ENCODE results near the gene MED22.
"Not testable (repeated sequence)": the region's sequence is repeated elsewhere in the genome, so short reads cannot be mapped to it uniquely, and the experiment has no call there.

The MED22 gene

GRCh38 chr9:133329306-133330156 lies 18.4 kb downstream of the MED22 start:
- not testable (repeated sequence) for H3K27me3 ChIP-seq (replicated peaks; ENCODE audit: control insufficient read depth, insufficient read depth, low read length); H3K4me3 ChIP-seq (replicated peaks; ENCODE audit: low read depth, low read length); DNase-seq (ENCODE audit: extremely low read depth, insufficient read length)
- peaks cover 28% of the 10 kb centered on the region for H3K36me3 ChIP-seq (ENCODE audit: control insufficient read depth, insufficient read depth, low read length)
- TF ChIP-seq CTCF (IDR thresholded peaks at IDR 0.05; ENCODE audit: insufficient read depth, low read length, poor library complexity, severe bottlenecking) = peak; percentile 37

- no peak overlapping the region for H3K4me3 ChIP-seq (replicated peaks; ENCODE audit: low read depth, low read length)
- no peaks in the 10 kb centered on the region for H3K27me3 ChIP-seq (replicated peaks; ENCODE audit: control insufficient read depth, insufficient read depth, low read length)
- H3K36me3 ChIP-seq (ENCODE audit: control insufficient read depth, insufficient read depth, low read length) = peaks cover 16% of the 10 kb centered on the region
- no peak for DNase-seq (ENCODE audit: extremely low read depth, insufficient read length)
- no peak for TF ChIP-seq CTCF (IDR thresholded peaks at IDR 0.05; ENCODE audit: insufficient read depth, low read length, poor library complexity, severe bottlenecking)
Observed at GRCh38 chr9:133327834-133328484, 20.0 kb downstream of the MED22 start.

- H3K4me3 ChIP-seq (replicated peaks; ENCODE audit: low read depth, low read length); DNase-seq (ENCODE audit: extremely low read depth, insufficient read length); H3K27me3 ChIP-seq (replicated peaks; ENCODE audit: control insufficient read depth, insufficient read depth, low read length): not testable (repeated sequence)
Observed at GRCh38 chr9:133327021-133327420, 20.9 kb downstream of the MED22 start.

GRCh38 chr9:133323991-133324703 lies 23.8 kb downstream of the MED22 start:
- no peak for TF ChIP-seq CTCF (IDR thresholded peaks at IDR 0.05; ENCODE audit: insufficient read depth, low read length, poor library complexity, severe bottlenecking)
- no peak for DNase-seq (ENCODE audit: extremely low read depth, insufficient read length)

More at GRCh38 chr9:133327021-133327420, 20.9 kb downstream of the MED22 start:
- H3K36me3 ChIP-seq (ENCODE audit: control insufficient read depth, insufficient read depth, low read length) = not testable (repeated sequence)

GRCh38 chr9:133323211-133323610 lies 24.7 kb downstream of the MED22 start:
- no peak overlapping the region for H3K4me3 ChIP-seq (replicated peaks; ENCODE audit: low read depth, low read length)
- no peak for TF ChIP-seq CTCF (IDR thresholded peaks at IDR 0.05; ENCODE audit: insufficient read depth, low read length, poor library complexity, severe bottlenecking)
- H3K27me3 ChIP-seq (replicated peaks; ENCODE audit: control insufficient read depth, insufficient read depth, low read length) = no peaks in the 10 kb centered on the region; the same call in 1 of the 2 replicates
- H3K36me3 ChIP-seq (ENCODE audit: control insufficient read depth, insufficient read depth, low read length) = no peaks in the 10 kb centered on the region
- DNase-seq (ENCODE audit: extremely low read depth, insufficient read length) = no peak

More at GRCh38 chr9:133323991-133324703, 23.8 kb downstream of the MED22 start:
- no peaks in the 10 kb centered on the region; the same call in 1 of the 2 replicates for H3K27me3 ChIP-seq (replicated peaks; ENCODE audit: control insufficient read depth, insufficient read depth, low read length)
- no peak overlapping the region for H3K4me3 ChIP-seq (replicated peaks; ENCODE audit: low read depth, low read length)
- no peaks in the 10 kb centered on the region for H3K36me3 ChIP-seq (ENCODE audit: control insufficient read depth, insufficient read depth, low read length)

- no peak for TF ChIP-seq CTCF (IDR thresholded peaks at IDR 0.05; ENCODE audit: insufficient read depth, low read length, poor library complexity, severe bottlenecking)
- Histone ChIP-seq H3K4me3 (replicated peaks; ENCODE audit: low read depth, low read length) (no peak overlapping the region), H3K27me3 (replicated peaks; ENCODE audit: control insufficient read depth, insufficient read depth, low read length) (no peaks in the 10 kb centered on the region; the same call in 1 of the 2 replicates), H3K36me3 (ENCODE audit: control insufficient read depth, insufficient read depth, low read length) (no peaks in the 10 kb centered on the region)
- no peak for DNase-seq (ENCODE audit: extremely low read depth, insufficient read length)
Observed at GRCh38 chr9:133322701-133323100, 25.2 kb downstream of the MED22 start.

Data from GM06990 (cell line).